ENCODE data around the gene METTL9.

METTL9 gene

GRCh38 chr16:21592191-21592590 lies 7.2 kb upstream of the METTL9 start:
- H3K27ac ChIP-seq (ENCODE audit: extremely low read depth, low read depth, low read length) = no peak overlapping the region
- no peaks in the 10 kb centered on the region for H3K9me3 ChIP-seq (ENCODE audit: control insufficient read depth, insufficient read depth, low read depth, low read length)
- POLR2A ChIA-PET = no interaction called here
- H3K4me3 ChIP-seq (ENCODE audit: low read depth, low read length) = no peak overlapping the region
- TF ChIP-seq ZNF473 (tag by site-specific recombination; IDR thresholded peaks at IDR 0.05) (no peak), ZNF140 (tag by site-specific recombination; IDR thresholded peaks at IDR 0.05) (no peak), TRIM28 (IDR thresholded peaks at IDR 0.05; ENCODE audit: borderline replicate concordance, low read length) (no peak), ZNF121 (tag by site-specific recombination; IDR thresholded peaks at IDR 0.05) (no peak), ZNF560 (tag by site-specific recombination; IDR thresholded peaks at IDR 0.05; ENCODE audit: borderline replicate concordance) (no peak), ZNF843 (tag by site-specific recombination; IDR thresholded peaks at IDR 0.05) (no peak), ZNF354C (tag by site-specific recombination; IDR thresholded peaks at IDR 0.05; ENCODE audit: borderline replicate concordance, low read depth) (no peak)
- CTCF ChIA-PET = interaction anchor here (1.0 to 2.1 kb wide), 3 partner anchors 47 to 117 kb away, joined by 3 to 5 read pairs (median 3); no protein-coding TSS in a partner anchor
- H3K4me1 ChIP-seq (ENCODE audit: control insufficient read depth, insufficient read depth, low read length) = no peaks in the 10 kb centered on the region
- no peaks in the 10 kb centered on the region for H3K36me3 ChIP-seq (ENCODE audit: control insufficient read depth in 2 of 2, insufficient read depth in 1 of 2, low read length in 2 of 2)

- no peaks in the 10 kb centered on the region for H3K4me1 ChIP-seq (ENCODE audit: control insufficient read depth, insufficient read depth, low read length)
- ChIA-PET POLR2A (interaction anchor here (0.6 to 0.7 kb wide), 2 partner anchors 208 to 1567 kb away, joined by 3 to 4 read pairs; no protein-coding TSS in a partner anchor), CTCF (interaction anchor here (0.8 to 2.1 kb wide), 2 partner anchors 114 to 131 kb away, joined by 3 to 5 read pairs; no protein-coding TSS in a partner anchor)
Measured at GRCh38 chr16:21593530-21594289, 5.7 kb upstream of the METTL9 start.

DNA sequence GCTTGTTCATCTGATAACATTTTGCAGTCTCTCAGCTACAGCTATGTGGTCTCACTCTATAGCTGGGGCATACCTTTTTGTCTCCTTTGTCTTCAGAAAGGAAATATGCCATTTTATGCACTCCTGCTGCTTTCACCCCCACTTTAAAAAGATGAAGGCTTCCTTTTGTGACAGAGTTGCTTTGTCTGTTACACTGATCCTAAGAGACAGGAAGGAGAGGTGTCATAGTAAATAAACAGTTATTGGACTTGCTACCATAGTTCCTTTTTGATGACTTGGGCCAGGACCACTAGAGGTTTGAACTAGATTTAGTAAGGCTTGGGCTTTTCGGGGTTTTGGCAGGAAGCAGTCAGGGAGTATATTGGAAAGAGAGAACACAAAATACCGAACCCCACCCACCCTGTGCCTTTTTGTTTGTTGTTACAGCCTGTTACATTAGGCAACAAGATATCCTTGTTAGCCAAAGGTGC lies 1.8 kb upstream of the METTL9 start:
- H3K4me1 ChIP-seq (ENCODE audit: control insufficient read depth, insufficient read depth, low read length) = peaks cover 8% of the 10 kb centered on the region
- no peaks in the 10 kb centered on the region for H3K9me3 ChIP-seq (ENCODE audit: control insufficient read depth, insufficient read depth, low read depth, low read length)
- H3K36me3 ChIP-seq (ENCODE audit: control insufficient read depth in 2 of 2, insufficient read depth in 1 of 2, low read length in 2 of 2) = no peaks in the 10 kb centered on the region; a peak in 1 of 3 replicates
- no peak overlapping the region for H3K4me3 ChIP-seq (ENCODE audit: low read depth, low read length)
- POLR2A ChIA-PET = interaction anchor here (0.7 kb wide), 1 partner anchor 7 kb away, joined by 3 read pairs; no protein-coding TSS in a partner anchor
- CTCF ChIA-PET = interaction anchor here (0.6 kb wide), 1 partner anchor 63 kb away, joined by 3 read pairs; no protein-coding TSS in a partner anchor
- no peak overlapping the region for H3K27ac ChIP-seq (ENCODE audit: extremely low read depth, low read depth, low read length)
- TF ChIP-seq ZFP41 (tag by site-specific recombination; IDR thresholded peaks at IDR 0.05; ENCODE audit: borderline replicate concordance) (no peak), ZNF488 (tag by site-specific recombination; IDR thresholded peaks at IDR 0.05) (no peak), KLF1 (tag by site-specific recombination; IDR thresholded peaks at IDR 0.05) (no peak), ZNF558 (tag by site-specific recombination; IDR thresholded peaks at IDR 0.05) (no peak), ZNF174 (tag by site-specific recombination; IDR thresholded peaks at IDR 0.05) (no peak), ZNF423 (tag by site-specific recombination; IDR thresholded peaks at IDR 0.05) (no peak), ZNF140 (tag by site-specific recombination; IDR thresholded peaks at IDR 0.05) (no peak), ZBTB7A (tag by site-specific recombination; IDR thresholded peaks at IDR 0.05; ENCODE audit: low read depth) (no peak), ZBTB8A (tag by site-specific recombination; IDR thresholded peaks at IDR 0.05) (no peak), SCRT1 (tag by site-specific recombination; IDR thresholded peaks at IDR 0.05; ENCODE audit: borderline replicate concordance) (no peak)
- TF ChIP-seq, protein P1, sequence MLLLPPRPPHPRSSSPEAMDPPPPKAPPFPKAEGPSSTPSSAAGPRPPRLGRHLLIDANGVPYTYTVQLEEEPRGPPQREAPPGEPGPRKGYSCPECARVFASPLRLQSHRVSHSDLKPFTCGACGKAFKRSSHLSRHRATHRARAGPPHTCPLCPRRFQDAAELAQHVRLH (tag by site-specific recombination; IDR thresholded peaks at IDR 0.05) = no peak
- TF ChIP-seq, protein P2, sequence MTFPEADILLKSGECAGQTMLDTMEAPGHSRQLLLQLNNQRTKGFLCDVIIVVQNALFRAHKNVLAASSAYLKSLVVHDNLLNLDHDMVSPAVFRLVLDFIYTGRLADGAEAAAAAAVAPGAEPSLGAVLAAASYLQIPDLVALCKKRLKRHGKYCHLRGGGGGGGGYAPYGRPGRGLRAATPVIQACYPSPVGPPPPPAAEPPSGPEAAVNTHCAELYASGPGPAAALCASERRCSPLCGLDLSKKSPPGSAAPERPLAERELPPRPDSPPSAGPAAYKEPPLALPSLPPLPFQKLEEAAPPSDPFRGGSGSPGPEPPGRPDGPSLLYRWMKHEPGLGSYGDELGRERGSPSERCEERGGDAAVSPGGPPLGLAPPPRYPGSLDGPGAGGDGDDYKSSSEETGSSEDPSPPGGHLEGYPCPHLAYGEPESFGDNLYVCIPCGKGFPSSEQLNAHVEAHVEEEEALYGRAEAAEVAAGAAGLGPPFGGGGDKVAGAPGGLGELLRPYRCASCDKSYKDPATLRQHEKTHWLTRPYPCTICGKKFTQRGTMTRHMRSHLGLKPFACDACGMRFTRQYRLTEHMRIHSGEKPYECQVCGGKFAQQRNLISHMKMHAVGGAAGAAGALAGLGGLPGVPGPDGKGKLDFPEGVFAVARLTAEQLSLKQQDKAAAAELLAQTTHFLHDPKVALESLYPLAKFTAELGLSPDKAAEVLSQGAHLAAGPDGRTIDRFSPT (tag by site-specific recombination; IDR thresholded peaks at IDR 0.05) = no peak

More at GRCh38 chr16:21593530-21594289, 5.7 kb upstream of the METTL9 start:
- Histone ChIP-seq H3K9me3 (ENCODE audit: control insufficient read depth, insufficient read depth, low read depth, low read length) (no peaks in the 10 kb centered on the region), H3K27ac (ENCODE audit: extremely low read depth, low read depth, low read length) (no peak overlapping the region), H3K4me3 (ENCODE audit: low read depth, low read length) (no peak overlapping the region), H3K36me3 (ENCODE audit: control insufficient read depth in 2 of 2, insufficient read depth in 1 of 2, low read length in 2 of 2) (no peaks in the 10 kb centered on the region)
- TF ChIP-seq PATZ1 (tag by site-specific recombination; IDR thresholded peaks at IDR 0.05) = no peak
- TF ChIP-seq, protein P3, sequence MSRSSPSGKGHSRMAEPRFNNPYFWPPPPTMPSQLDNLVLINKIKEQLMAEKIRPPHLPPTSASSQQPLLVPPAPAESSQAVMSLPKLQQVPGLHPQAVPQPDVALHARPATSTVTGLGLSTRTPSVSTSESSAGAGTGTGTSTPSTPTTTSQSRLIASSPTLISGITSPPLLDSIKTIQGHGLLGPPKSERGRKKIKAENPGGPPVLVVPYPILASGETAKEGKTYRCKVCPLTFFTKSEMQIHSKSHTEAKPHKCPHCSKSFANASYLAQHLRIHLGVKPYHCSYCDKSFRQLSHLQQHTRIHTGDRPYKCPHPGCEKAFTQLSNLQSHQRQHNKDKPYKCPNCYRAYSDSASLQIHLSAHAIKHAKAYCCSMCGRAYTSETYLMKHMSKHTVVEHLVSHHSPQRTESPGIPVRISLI (tag by site-specific recombination; IDR thresholded peaks at IDR 0.05) = peak; percentile 76; the same call in 1 of the 2 replicates
- no peak for TF ChIP-seq SALL2 (tag by site-specific recombination; IDR thresholded peaks at IDR 0.05; ENCODE audit: borderline replicate concordance)
- no peak for TF ChIP-seq ZNF501 (tag by site-specific recombination; IDR thresholded peaks at IDR 0.05)
